Ishikawa (cell line): ENCODE results near the gene PPBP.

Source experiments
- CEBPB ChIP-seq: IDR thresholded peaks from 2 replicates; pipeline ENCODE4 v1.6.1; 2012
- CREB1 ChIP-seq: IDR thresholded peaks from 2 replicates; pipeline ENCODE4 v1.6.1; 2012; ENCODE audit warnings: low read depth
- EGR1 ChIP-seq: IDR thresholded peaks from 2 replicates; pipeline ENCODE4 v1.6.1; 2012
- EP300 ChIP-seq: IDR thresholded peaks from 2 replicates; pipeline ENCODE4 v1.6.1; 2012; ENCODE audit warnings: borderline replicate concordance
- FOXM1 ChIP-seq: IDR thresholded peaks from 2 replicates; pipeline ENCODE4 v1.6.1; 2012; ENCODE audit warnings: low read depth, borderline replicate concordance
- NFIC ChIP-seq: IDR thresholded peaks from 2 replicates; pipeline ENCODE4 v1.6.1; 2012
- RAD21 ChIP-seq: IDR thresholded peaks from 2 replicates; pipeline ENCODE4 v1.6.1; 2012; ENCODE audit warnings: low read depth
- REST ChIP-seq: IDR thresholded peaks from 2 replicates; pipeline ENCODE4 v1.6.1; 2012; ENCODE audit warnings: low read depth, mild to moderate bottlenecking
- TAF1 ChIP-seq: IDR thresholded peaks from 2 replicates; pipeline ENCODE4 v1.6.1; 2012; ENCODE audit warnings: low read depth, mild to moderate bottlenecking
- TCF12 ChIP-seq: IDR thresholded peaks from 2 replicates; pipeline ENCODE4 v1.6.1; 2012; ENCODE audit warnings: low read depth
- TEAD4 ChIP-seq: IDR thresholded peaks from 2 replicates; pipeline ENCODE4 v1.6.1; 2012
- USF1 ChIP-seq: IDR thresholded peaks from 2 replicates; pipeline ENCODE4 v1.6.1; 2012
- YY1 ChIP-seq: IDR thresholded peaks from 2 replicates; pipeline ENCODE4 v1.6.1; 2012; ENCODE audit warnings: low read depth
- ZBTB7A ChIP-seq: IDR thresholded peaks from 2 replicates; pipeline ENCODE4 v1.6.1; 2012; ENCODE audit warnings: low read depth
- TF ChIP-seq, protein P1 (sequence below): IDR thresholded peaks from 2 replicates; pipeline ENCODE4 v1.6.1; 2012

Gene PPBP

GRCh38 chr4:74030285-74030684, 42.3 kb upstream of the PPBP start:
- TF ChIP-seq FOXM1 (no peak), RAD21 (no peak), TCF12 (no peak), TAF1 (no peak), TEAD4 (no peak), REST (no peak), EGR1 (no peak), ZBTB7A (no peak), YY1 (no peak), CREB1 (no peak), USF1 (no peak), EP300 (no peak), NFIC (no peak), CEBPB (no peak)
- TF ChIP-seq, protein P1, sequence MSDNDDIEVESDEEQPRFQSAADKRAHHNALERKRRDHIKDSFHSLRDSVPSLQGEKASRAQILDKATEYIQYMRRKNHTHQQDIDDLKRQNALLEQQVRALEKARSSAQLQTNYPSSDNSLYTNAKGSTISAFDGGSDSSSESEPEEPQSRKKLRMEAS: no peak

- TF ChIP-seq TAF1 (no peak), TCF12 (no peak), CEBPB (no peak), REST (no peak), FOXM1 (no peak), EP300 (no peak), EGR1 (no peak), CREB1 (no peak), USF1 (no peak), TEAD4 (no peak)
- TF ChIP-seq, protein P1: no peak
These were observed 40.5 kb upstream of the PPBP start for GRCh38 chr4:74028504-74028903.

DNA sequence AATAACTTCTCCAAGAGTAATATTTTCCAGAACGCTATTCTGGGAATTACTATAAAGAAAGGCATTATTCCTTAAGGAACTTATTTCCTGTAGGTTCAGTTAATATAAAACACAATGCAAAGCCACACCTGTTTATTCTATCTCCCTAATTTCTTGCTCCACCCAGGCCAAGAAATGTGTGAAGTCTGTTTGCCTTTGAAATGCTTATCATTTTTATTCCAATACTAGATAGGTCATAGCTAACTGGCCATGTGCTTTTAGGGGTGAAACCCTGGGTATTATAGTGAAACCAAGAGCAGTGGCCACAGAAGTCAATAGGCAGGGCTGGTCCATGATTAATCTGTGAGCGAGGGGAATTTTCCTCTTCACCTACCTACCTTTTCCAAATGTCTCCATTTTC, 35.7 kb upstream of the PPBP start:
- TF ChIP-seq ZBTB7A (no peak), EP300 (no peak), TAF1 (no peak), USF1 (no peak), CEBPB (no peak), EGR1 (no peak), TCF12 (no peak), RAD21 (no peak), TEAD4 (no peak), REST (no peak), YY1 (no peak), CREB1 (no peak), NFIC (no peak), FOXM1 (no peak)
- TF ChIP-seq, protein P1: no peak

DNA sequence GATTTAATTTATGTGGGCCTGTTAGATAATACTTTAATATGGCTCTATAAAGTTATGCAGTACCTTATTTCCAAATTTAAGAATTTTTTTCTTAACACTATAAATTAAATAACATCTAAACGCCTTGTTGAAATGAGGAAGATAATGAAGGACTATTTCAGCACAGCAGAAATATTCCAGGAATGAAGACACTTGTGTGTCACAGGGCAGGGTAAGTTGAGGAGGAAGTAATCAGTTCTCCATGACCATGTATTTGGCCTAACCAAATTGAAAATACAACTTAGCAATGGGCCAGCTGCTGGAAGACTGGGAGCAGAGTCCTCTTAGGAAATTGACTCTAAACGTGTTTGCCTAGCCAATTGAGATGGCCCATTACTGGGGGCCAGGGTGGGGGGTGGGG, 33.6 kb upstream of the PPBP start:
- TF ChIP-seq FOXM1 (no peak), TCF12 (no peak), YY1 (no peak), CREB1 (no peak), EGR1 (no peak), USF1 (no peak), CEBPB (no peak), NFIC (no peak), EP300 (no peak), RAD21 (no peak), REST (no peak), TAF1 (no peak), TEAD4 (no peak), ZBTB7A (no peak)
- TF ChIP-seq, protein P1: no peak
